H9 (cell line): Measurements from ENCODE around the gene SLC35E4. TPM values are rescaled to one million over a fixed set of nuclear protein-coding genes. Genes with fewer than 3 reads are reported as not detected.

Source experiments
- DNase-seq: peaks from one replicate; pipeline ENCODE4 v3.0.0-alpha.2; 2017
- H2AFZ ChIP-seq: one replicate; pipeline ENCODE4 v1.6.1; 2013; ENCODE audit warnings: mild to moderate bottlenecking, low read length, control low read depth, moderate library complexity
- H2AK5ac ChIP-seq: 2 replicates; pipeline ENCODE4 v1.6.1; 2013; ENCODE audit warnings: low read length, control low read depth, mixed read lengths; ENCODE audit not compliant: insufficient read length
- H2BK120ac ChIP-seq: one replicate; pipeline ENCODE4 v1.6.1; 2013; ENCODE audit warnings: low read depth, mild to moderate bottlenecking, low read length, control low read depth, inconsistent platforms; ENCODE audit not compliant: poor library complexity, severe bottlenecking
- H2BK12ac ChIP-seq: 2 replicates; pipeline ENCODE4 v1.6.1; 2013; ENCODE audit warnings: low read length, control low read depth, mixed read lengths, low read depth; ENCODE audit not compliant: insufficient read length
- H2BK15ac ChIP-seq: 2 replicates; pipeline ENCODE4 v1.6.1; 2013; ENCODE audit warnings: low read depth, low read length, control low read depth
- H2BK20ac ChIP-seq: one replicate; pipeline ENCODE4 v1.6.1; 2013; ENCODE audit warnings: low read depth, mild to moderate bottlenecking, low read length, control low read depth, inconsistent platforms; ENCODE audit not compliant: poor library complexity, severe bottlenecking
- H2BK5ac ChIP-seq: 2 replicates; pipeline ENCODE4 v1.6.1; 2013; ENCODE audit warnings: low read length, control low read depth, mixed read lengths; ENCODE audit not compliant: insufficient read length
- H3K14ac ChIP-seq: 2 replicates; pipeline ENCODE4 v1.6.1; 2013; ENCODE audit warnings: low read length, control low read depth; ENCODE audit not compliant: insufficient read depth
- H3K18ac ChIP-seq: 2 replicates; pipeline ENCODE4 v1.6.1; 2013; ENCODE audit warnings: low read depth, mild to moderate bottlenecking, mixed read lengths, low read length, control low read depth; ENCODE audit not compliant: insufficient read length
- H3K23ac ChIP-seq: 2 replicates; pipeline ENCODE4 v1.6.1; 2013; ENCODE audit warnings: low read length, control low read depth, mixed read lengths, low read depth; ENCODE audit not compliant: insufficient read length
- H3K23me2 ChIP-seq: 2 replicates; pipeline ENCODE4 v1.6.1; 2013; ENCODE audit warnings: low read depth, mild to moderate bottlenecking, mixed read lengths, low read length, control low read depth; ENCODE audit not compliant: insufficient read length, poor library complexity, severe bottlenecking
- H3K27ac ChIP-seq: 2 replicates; pipeline ENCODE4 v1.5.1; 2013; ENCODE audit warnings: low read length, control low read depth, mixed read lengths, low read depth; ENCODE audit not compliant: insufficient read length
- H3K27me3 ChIP-seq: 2 replicates; pipeline ENCODE4 v1.6.1; 2013; ENCODE audit warnings: low read length, control low read depth, inconsistent platforms; ENCODE audit not compliant: insufficient read depth
- H3K4ac ChIP-seq: 2 replicates; pipeline ENCODE4 v1.6.1; 2013; ENCODE audit warnings: low read depth, mild to moderate bottlenecking, control low read depth, inconsistent platforms, low read length, moderate library complexity
- H3K4me1 ChIP-seq: 2 replicates; pipeline ENCODE4 v1.6.1; 2013; ENCODE audit warnings: low read length, control low read depth, inconsistent platforms; ENCODE audit not compliant: insufficient read depth
- H3K4me2 ChIP-seq: 2 replicates; pipeline ENCODE4 v1.6.1; 2013; ENCODE audit warnings: low read length, control low read depth, mixed read lengths; ENCODE audit not compliant: insufficient read length, insufficient read depth
- H3K56ac ChIP-seq: 2 replicates; pipeline ENCODE4 v1.6.1; 2013; ENCODE audit warnings: low read depth, mild to moderate bottlenecking, mixed read lengths, low read length, control low read depth; ENCODE audit not compliant: insufficient read length
- H3K79me1 ChIP-seq: 2 replicates; pipeline ENCODE4 v1.6.1; 2013; ENCODE audit warnings: low read depth, mild to moderate bottlenecking, moderate library complexity, low read length, control low read depth, inconsistent platforms; ENCODE audit not compliant: insufficient read depth, poor library complexity, severe bottlenecking
- H3K79me2 ChIP-seq: 2 replicates; pipeline ENCODE4 v1.6.1; 2013; ENCODE audit warnings: low read length, control low read depth, inconsistent platforms; ENCODE audit not compliant: insufficient read depth
- H3K9ac ChIP-seq: 2 replicates; pipeline ENCODE4 v1.6.1; 2013; ENCODE audit warnings: low read length, control low read depth, mixed read lengths; ENCODE audit not compliant: insufficient read length; ENCODE audit errors: extremely low read depth
- H3K9me3 ChIP-seq: one replicate; pipeline ENCODE4 v1.6.1; 2013; ENCODE audit warnings: low read depth, low read length, inconsistent platforms; ENCODE audit not compliant: control insufficient read depth
- H3T11ph ChIP-seq: one replicate; pipeline ENCODE4 v1.6.1; 2013; ENCODE audit warnings: mild to moderate bottlenecking, low read length, control low read depth, inconsistent platforms
- H4K20me1 ChIP-seq: one replicate; pipeline ENCODE4 v1.6.1; 2013; ENCODE audit not compliant: control insufficient read depth, insufficient read length, insufficient read depth
- H4K5ac ChIP-seq: 2 replicates; pipeline ENCODE4 v1.6.1; 2013; ENCODE audit warnings: low read depth, mild to moderate bottlenecking, mixed read lengths, low read length, control low read depth; ENCODE audit not compliant: insufficient read length
- H4K8ac ChIP-seq: replicated peaks from 2 replicates; pipeline ENCODE4 v1.6.1; 2013; ENCODE audit warnings: low read length, control low read depth, mixed read lengths, low read depth; ENCODE audit not compliant: insufficient read length
- H4K91ac ChIP-seq: 2 replicates; pipeline ENCODE4 v1.6.1; 2013; ENCODE audit warnings: low read depth, mild to moderate bottlenecking, moderate library complexity, mixed read lengths, low read length, control low read depth; ENCODE audit not compliant: insufficient read length
- H3K27ac Mint-ChIP-seq, 3 experiments: 2 replicates in 2 of 3; 3 replicates in 1 of 3; pipeline ENCODE4 v1.8.0; 2020 to 2021; ENCODE audit warnings: mixed read lengths in 3 of 3, mild to moderate bottlenecking in 1 of 3, moderate library complexity in 1 of 3
- H3K27me3 Mint-ChIP-seq: 2 replicates; pipeline ENCODE4 v1.8.0; 2021; ENCODE audit warnings: low read depth, mild to moderate bottlenecking, moderate library complexity, mixed read lengths
- H3K36me3 Mint-ChIP-seq, 3 experiments: 2 replicates in 2 of 3; 3 replicates in 1 of 3; pipeline ENCODE4 v1.8.0; 2020 to 2021; ENCODE audit warnings: low read depth in 3 of 3, mixed read lengths in 3 of 3; ENCODE audit not compliant: insufficient read depth in 1 of 3
- H3K4me1 Mint-ChIP-seq, 2 experiments: 2 replicates each; pipeline ENCODE4 v1.8.0; 2020; ENCODE audit warnings: mixed read lengths in 2 of 2
- H3K4me3 Mint-ChIP-seq, 2 experiments: 2 replicates in 1 of 2; 3 replicates in 1 of 2; pipeline ENCODE4 v1.8.0; 2020 to 2021; ENCODE audit warnings: mild to moderate bottlenecking in 2 of 2, mixed read lengths in 2 of 2, moderate library complexity in 1 of 2
- H3K9me3 Mint-ChIP-seq, 2 experiments: 2 replicates in 1 of 2; 3 replicates in 1 of 2; pipeline ENCODE4 v1.8.0; 2020; ENCODE audit warnings: mild to moderate bottlenecking in 2 of 2, mixed read lengths in 2 of 2, moderate library complexity in 1 of 2
- WGBS: extraction: QIAGEN DNeasy Blood & Tissue Kit; methylation state at CpG from one replicate; pipeline ENCODE4 v1.1.7; 2013; ENCODE audit warnings: missing lambda C conversion rate, low lambda C conversion rate, mixed read lengths; ENCODE audit not compliant: insufficient read length; ENCODE audit errors: extremely low coverage; 5-methylcytosine and 5-hydroxymethylcytosine counted together
- total RNA-seq: library from RNA; stranded (reverse); gene quantifications from 2 replicates; pipeline ENCODE4 v1.2.1, GENCODE V29; 2021
- TF ChIP-seq, protein P1 (sequence below): fragments of 200-600 bp; sonication (generic); conservative IDR thresholded peaks from 3 replicates; pipeline ENCODE4 v1.8.0; 2021; ENCODE audit warnings: antibody characterized with exemption, mild to moderate bottlenecking

SLC35E4 gene
- total RNA-seq, 1 experiment from 2014 or later = 3.7 TPM

DNA sequence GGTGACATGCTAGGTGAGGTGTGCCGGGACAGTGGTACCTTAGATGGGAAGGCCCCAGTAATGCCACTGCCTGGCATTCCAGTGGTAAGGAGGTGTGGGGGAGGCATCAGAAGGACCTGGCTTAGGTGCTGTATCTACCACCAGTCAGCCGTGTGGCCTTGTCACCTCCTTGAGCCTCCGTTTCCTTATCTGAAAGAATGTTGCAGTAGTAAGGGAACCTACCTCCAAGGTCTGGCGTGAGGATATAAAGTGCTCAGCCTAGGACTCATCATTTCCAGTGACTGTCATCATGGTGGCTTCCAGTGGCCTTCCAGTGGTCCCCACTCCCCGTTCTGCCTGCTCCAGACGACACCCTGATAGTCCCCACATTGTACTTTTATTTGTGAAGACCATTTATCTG lies 38.9 kb downstream of the SLC35E4 start:
- Histone ChIP-seq H2BK15ac (no peak overlapping the region), H4K20me1 (no peaks in the 10 kb centered on the region), H3K23ac (no peak overlapping the region), H3K79me1 (no peaks in the 10 kb centered on the region), H3K23me2 (no peaks in the 10 kb centered on the region), H3K9ac (no peak overlapping the region), H3K56ac (no peak overlapping the region), H4K91ac (no peak overlapping the region), H3K9me3 (no peaks in the 10 kb centered on the region), H4K8ac (no peak overlapping the region), H3K27me3 (no peaks in the 10 kb centered on the region), H2BK12ac (no peak overlapping the region), H2BK20ac (no peak overlapping the region), H3T11ph (no peak overlapping the region), H3K14ac (no peak overlapping the region), H2AFZ (no peak overlapping the region), H2BK120ac (no peak overlapping the region), H2BK5ac (no peak overlapping the region), H3K4me1 (no peaks in the 10 kb centered on the region), H4K5ac (no peak overlapping the region), H2AK5ac (no peak overlapping the region), H3K4ac (no peak overlapping the region), H3K79me2 (no peaks in the 10 kb centered on the region), H3K27ac (no peak overlapping the region), H3K4me2 (no peak overlapping the region), H3K18ac (no peak overlapping the region)
- no peak overlapping the region; a peak in 1 of 7 replicates for H3K27ac Mint-ChIP-seq
- TF ChIP-seq, protein P1, sequence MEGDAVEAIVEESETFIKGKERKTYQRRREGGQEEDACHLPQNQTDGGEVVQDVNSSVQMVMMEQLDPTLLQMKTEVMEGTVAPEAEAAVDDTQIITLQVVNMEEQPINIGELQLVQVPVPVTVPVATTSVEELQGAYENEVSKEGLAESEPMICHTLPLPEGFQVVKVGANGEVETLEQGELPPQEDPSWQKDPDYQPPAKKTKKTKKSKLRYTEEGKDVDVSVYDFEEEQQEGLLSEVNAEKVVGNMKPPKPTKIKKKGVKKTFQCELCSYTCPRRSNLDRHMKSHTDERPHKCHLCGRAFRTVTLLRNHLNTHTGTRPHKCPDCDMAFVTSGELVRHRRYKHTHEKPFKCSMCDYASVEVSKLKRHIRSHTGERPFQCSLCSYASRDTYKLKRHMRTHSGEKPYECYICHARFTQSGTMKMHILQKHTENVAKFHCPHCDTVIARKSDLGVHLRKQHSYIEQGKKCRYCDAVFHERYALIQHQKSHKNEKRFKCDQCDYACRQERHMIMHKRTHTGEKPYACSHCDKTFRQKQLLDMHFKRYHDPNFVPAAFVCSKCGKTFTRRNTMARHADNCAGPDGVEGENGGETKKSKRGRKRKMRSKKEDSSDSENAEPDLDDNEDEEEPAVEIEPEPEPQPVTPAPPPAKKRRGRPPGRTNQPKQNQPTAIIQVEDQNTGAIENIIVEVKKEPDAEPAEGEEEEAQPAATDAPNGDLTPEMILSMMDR = no peak
- peaks cover 30% of the 10 kb centered on the region for H3K27me3 Mint-ChIP-seq
- H3K9me3 Mint-ChIP-seq = no peaks in the 10 kb centered on the region
- no CpG with 5 or more reads among the region's 6 CpGs for WGBS
- no peak for DNase-seq
- no peak overlapping the region for H3K4me3 Mint-ChIP-seq
- peaks cover 13 to 14% of the 10 kb centered on the region in 2 experiments for H3K4me1 Mint-ChIP-seq
- H3K36me3 Mint-ChIP-seq = no peaks in the 10 kb centered on the region; a peak in 1 of 7 replicates
